NCI-H146 treated with DMSO at 0.1 percent for 48 hours (cell line): Measurements from ENCODE around the gene TRIM44.
A peak's percentile ranks its signal among the peaks of the same experiment; 100 is the strongest.
"Not testable (repeated sequence)": the region's sequence is repeated elsewhere in the genome, so short reads cannot be mapped to it uniquely, and the experiment has no call there.

ENCODE experiments used
- DNase-seq: peaks from one replicate; lab custom pipeline; 2025; ENCODE audit not compliant: unreplicated experiment; lab: John Stamatoyannopoulos, UW

The TRIM44 gene

GRCh38 chr11:35668350-35668749 lies 5.8 kb downstream of the TRIM44 start:
- DNase-seq, result not testable (repeated sequence)

GRCh38 chr11:35671396-35672127 lies 9.0 kb downstream of the TRIM44 start:
- DNase-seq, result no peak

GRCh38 chr11:35672608-35673007 lies 10.0 kb downstream of the TRIM44 start:
- no peak for DNase-seq

GRCh38 chr11:35675901-35676610 lies 13.5 kb downstream of the TRIM44 start:
- DNase-seq, result no peak

- no peak for DNase-seq
These were observed 14.0 kb downstream of the TRIM44 start for GRCh38 chr11:35676611-35676965.

- DNase-seq, result no peak
These were observed 15.3 kb downstream of the TRIM44 start for GRCh38 chr11:35677904-35678303.

- DNase-seq, result no peak
These were observed 15.9 kb downstream of the TRIM44 start for GRCh38 chr11:35678471-35678870.

- no peak for DNase-seq
These were observed 16.4 kb downstream of the TRIM44 start for GRCh38 chr11:35678975-35679374.

GRCh38 chr11:35680506-35680905 lies 17.9 kb downstream of the TRIM44 start:
- no peak for DNase-seq

- DNase-seq, result no peak
These were observed 18.7 kb downstream of the TRIM44 start for GRCh38 chr11:35681163-35681767.

GRCh38 chr11:35682230-35683173 lies 19.9 kb downstream of the TRIM44 start:
- DNase-seq, result peak; percentile 70

GRCh38 chr11:35683728-35684339 lies 21.3 kb downstream of the TRIM44 start:
- no peak for DNase-seq

GRCh38 chr11:35688023-35688422 lies 25.4 kb downstream of the TRIM44 start:
- no peak for DNase-seq

GRCh38 chr11:35689081-35689996 lies 26.8 kb downstream of the TRIM44 start:
- DNase-seq, result peak; percentile 50

- no peak for DNase-seq
These were observed 39.6 kb downstream of the TRIM44 start for GRCh38 chr11:35702126-35702525.

- DNase-seq, result no peak
These were observed 46.8 kb downstream of the TRIM44 start for GRCh38 chr11:35709376-35709775.

GRCh38 chr11:35711173-35711910 lies 48.8 kb downstream of the TRIM44 start:
- DNase-seq, result no peak

GRCh38 chr11:35711924-35712323 lies 49.3 kb downstream of the TRIM44 start:
- no peak for DNase-seq

- DNase-seq, result no peak
These were observed 50.0 kb downstream of the TRIM44 start for GRCh38 chr11:35712533-35712932.
